H54 (cell line): ENCODE data around the gene HOXA2.

Experiments used
- DNase-seq: peaks from one replicate; pipeline ENCODE4 v3.0.0; 2011; ENCODE audit warnings: low spot score, mixed read lengths; ENCODE audit not compliant: insufficient read length
- FAIRE-seq: peaks from 3 replicates; lab custom pipeline; 2011; peaks lifted over from hg19 to GRCh38; lab: Jason Lieb, UNC
- POLR2A ChIP-seq: IDR thresholded peaks from 2 replicates; pipeline ENCODE4 v1.6.1; 2011; ENCODE audit warnings: low read depth, mild to moderate bottlenecking, low read length

HOXA2 gene

DNA sequence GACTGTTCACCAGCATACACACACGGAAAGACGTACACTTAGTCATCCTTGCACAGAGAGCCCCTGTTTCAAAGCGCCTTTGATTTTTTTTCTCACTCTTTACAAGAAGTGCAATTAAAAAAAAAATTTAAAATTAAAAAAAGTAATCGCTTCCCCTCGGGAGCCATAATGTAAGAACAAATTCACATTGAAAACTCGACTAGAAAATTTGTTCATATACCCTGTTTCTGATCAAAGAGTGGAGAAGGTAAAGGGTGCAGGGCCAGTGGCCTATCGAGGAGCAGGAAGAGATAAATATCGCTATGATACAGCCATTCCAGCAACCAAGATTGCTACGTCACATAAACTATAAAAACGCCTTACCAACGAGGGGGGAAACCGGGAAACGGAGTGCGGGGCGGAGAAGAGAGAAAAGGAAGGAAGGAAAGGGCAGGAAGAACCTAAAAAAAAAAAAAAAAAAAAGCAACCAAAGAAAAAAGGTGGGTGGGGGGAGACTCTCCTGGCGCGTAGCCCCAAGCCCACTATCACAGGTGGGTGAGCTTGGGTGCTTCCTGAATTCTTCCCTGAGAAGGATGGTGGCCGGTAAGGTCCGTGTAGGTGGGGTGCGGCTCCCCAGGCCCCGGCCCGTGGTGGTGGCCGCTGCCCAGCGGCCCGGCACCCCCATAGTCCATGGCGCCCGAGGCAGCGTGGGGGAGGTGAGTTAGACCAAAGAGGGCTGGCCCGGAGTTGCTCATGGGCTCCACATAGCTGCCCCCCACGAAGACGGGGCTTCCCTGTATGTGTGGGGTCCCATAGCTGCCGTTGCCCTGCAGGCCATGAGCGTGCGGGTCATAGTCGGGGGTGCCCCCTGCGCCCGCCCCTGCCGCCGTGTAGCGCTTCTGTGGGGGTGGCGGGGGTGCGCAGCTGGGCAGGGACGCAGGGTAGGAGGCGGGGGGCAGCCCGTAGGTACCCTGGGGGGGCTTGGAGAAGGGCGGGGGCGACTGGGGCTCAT lies 5.2 kb upstream of the HOXA2 start:
- no peak for FAIRE-seq

DNA sequence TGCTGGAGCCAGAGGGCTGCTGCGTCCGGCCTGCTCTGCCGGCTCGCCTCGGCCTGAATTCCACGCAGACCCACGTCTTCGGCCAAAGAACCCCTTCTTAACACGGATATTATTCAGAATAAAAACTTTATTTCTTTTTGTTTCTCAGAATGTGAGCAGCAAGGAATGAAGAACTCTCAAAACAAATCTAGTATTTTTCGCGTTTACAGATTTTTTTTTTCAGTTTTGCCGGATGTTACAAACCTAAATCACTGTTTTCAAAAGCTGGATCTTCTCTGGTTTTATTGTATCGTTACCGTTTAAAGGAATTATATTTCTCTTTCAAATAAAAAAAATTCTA lies 4.4 kb upstream of the HOXA2 start:
- no peak for DNase-seq
- FAIRE-seq: no peak
- TF ChIP-seq POLR2A: no peak

More for the DNA sequence above, 5.2 kb upstream of the HOXA2 start:
- TF ChIP-seq POLR2A: no peak
- DNase-seq: no peak

DNA sequence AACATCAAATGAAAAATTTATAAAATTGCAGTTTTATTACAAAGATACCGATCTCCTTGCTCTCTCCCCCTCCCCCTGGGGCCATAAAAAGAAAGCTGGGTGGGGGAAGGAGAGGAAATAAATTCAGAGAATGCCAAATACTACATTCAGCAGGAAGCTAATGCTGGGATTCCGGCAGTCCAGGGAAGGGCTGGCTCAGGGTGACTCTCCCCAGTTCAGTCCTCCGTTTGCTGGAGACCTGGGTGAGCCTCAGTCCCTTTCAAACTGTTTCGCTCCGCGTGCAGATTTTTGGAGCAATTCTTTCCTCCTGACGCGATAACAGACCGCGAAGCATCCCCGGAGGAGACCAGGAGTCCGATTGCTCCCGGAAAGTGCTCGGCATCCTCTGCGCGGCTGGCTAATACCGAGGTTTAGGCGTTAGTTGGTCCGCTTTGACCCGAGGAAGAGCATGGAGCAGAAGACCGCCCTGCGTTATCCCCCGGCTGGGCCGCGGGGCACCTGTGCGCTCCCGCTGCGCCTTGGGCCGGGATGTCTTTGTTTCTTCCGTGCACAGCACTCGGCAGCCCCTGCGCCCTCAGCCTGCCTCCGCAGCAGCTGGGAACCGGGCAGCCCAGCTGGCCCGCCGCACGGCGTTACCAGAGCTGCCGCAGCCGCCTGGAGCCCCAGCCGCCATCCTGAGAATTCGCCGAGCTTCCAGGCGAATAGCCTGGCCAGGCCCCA lies 3.9 kb upstream of the HOXA2 start:
- no peak for TF ChIP-seq POLR2A
- no peak for FAIRE-seq

DNA sequence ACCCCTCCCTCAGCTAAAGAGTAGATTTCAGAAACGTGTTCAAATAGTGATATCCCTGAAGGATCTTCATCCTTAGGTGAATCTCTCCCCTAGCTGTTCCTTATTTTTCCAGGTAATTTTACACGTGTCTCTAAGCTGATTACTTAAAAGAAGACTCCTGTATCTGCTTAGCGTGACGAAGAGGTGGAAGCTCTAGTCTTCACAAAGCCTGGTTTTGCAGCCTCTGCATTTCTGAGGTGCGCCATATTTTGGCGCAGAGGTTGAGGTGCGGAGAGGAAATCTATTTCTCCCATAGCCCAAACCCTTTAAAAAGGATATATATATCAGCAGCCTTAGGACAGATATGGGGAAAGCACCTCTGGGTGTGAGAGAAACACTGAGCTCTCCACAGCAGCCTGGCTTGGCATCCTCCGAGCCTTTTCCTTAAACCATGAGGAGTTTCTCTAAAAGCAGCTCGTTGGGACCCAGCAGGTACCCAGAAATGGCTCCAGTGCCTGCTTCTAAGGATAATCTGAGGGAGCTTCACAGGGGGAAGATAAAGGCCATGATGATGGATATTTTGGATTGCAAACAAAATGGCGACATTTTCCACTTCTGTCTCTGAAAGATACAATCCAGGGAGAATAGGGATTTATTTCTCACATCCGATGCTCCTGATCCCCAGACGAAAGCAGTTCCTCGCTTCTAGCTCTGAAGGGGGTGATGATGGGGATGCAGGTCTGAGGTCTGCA lies 3.0 kb upstream of the HOXA2 start:
- FAIRE-seq (no peak), DNase-seq (no peak)
- TF ChIP-seq POLR2A: no peak

More for the DNA sequence above, 3.9 kb upstream of the HOXA2 start:
- no peak for DNase-seq

DNA sequence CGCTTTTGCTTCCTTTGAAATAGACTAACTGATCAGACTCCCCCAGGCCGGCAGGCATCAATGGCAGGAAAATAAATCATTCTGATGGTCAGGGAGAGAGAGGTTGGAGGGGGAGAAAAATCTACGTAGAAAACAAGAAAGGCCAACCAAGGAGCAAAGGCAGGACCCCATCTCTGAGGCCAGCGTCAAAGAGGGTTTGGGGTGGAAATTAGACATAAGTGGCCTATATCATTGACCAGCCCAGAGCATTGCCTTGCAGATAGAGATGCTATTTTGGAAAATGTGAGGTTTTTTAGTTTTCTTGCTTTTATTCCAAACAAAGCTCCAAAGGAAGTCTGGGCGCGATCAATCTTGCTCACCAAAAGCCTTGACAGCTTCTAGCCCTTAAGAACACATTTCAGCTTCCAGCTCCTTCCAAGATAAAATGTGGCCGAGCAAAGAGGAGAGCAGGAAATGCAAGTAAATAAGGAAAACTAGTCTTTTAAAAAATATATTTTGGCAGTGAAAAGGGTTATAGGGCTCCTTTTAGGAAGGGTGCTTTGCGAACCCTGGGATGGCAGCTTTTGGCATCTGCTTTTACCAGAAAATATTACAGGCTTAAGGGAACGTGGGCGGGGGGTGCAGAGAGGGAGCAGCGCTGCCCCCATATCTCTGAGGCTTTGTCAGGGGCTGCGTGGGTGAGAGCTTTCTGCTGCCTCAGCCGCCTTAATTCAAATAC lies 2.0 kb upstream of the HOXA2 start:
- TF ChIP-seq POLR2A: no peak
- FAIRE-seq: no peak
- no peak for DNase-seq

DNA sequence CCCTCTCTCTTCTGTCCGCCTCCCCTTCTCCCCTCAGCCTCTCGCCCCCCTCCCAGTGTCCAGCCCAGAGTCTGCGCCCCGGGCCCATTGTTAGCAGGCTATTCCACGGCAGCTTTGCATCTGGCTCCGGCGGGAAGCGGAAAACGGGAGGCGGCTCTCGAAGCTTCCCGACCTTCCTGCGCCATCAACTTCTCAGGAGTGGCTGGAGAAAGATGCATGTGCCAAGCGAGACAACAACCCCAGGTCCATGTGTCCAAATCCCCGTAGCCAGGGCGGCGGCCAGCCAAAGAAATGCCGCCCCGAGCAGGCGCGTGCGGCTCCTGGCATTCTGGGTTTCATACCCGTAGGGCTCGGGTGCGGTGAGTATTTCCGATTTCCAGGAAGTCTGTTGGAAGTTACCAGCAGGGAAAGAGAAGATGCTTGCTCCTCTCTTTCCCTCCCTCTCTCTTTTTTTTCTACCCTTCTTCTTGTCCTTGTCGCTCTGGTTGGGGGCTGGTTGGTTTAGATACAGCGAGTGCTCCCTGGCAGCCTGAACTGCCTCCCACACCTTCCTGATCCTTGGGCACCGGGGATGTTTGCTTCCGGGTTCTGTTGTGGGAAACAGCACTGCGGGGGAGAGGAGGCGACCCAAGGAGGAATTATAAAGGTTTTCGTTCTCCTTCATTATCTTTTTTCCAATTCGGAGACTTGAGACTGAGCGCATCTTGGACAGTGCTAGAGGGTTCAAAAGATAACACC lies 1.2 kb upstream of the HOXA2 start:
- no peak for DNase-seq
- no peak for FAIRE-seq
- no peak for TF ChIP-seq POLR2A

DNA sequence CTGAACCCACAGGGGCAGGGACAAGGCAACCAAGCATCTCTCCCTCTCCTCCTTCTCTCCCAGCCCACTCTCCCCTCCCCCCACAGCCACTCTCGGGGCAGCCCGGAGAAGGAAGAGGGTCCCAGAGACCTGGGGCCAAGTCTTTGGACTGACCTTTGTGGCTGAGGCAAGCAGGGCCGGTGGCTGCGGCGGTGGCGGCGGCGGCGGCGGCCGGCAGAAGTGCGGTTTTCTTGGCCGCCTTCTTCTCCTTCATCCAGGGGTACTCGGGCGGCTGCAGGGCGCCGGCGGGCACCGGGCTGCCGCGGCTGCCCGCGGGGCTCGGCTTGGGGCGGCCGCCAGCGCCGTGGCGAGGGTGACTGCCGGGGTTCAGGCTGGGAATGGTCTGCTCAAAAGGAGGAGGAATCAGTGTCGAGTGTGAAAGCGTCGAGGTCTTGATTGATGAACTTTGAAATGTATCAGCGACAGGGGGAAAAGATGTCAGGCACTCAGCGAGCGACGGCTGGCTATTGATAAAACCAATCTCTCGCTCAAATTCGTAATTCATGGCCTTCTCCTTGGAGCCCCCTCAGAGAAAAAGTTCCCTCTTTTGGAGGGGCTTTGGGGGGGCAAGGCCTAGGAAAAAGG lies 414 bp downstream of the HOXA2 start:
- no peak for DNase-seq
- no peak for FAIRE-seq
- TF ChIP-seq POLR2A: no peak

DNA sequence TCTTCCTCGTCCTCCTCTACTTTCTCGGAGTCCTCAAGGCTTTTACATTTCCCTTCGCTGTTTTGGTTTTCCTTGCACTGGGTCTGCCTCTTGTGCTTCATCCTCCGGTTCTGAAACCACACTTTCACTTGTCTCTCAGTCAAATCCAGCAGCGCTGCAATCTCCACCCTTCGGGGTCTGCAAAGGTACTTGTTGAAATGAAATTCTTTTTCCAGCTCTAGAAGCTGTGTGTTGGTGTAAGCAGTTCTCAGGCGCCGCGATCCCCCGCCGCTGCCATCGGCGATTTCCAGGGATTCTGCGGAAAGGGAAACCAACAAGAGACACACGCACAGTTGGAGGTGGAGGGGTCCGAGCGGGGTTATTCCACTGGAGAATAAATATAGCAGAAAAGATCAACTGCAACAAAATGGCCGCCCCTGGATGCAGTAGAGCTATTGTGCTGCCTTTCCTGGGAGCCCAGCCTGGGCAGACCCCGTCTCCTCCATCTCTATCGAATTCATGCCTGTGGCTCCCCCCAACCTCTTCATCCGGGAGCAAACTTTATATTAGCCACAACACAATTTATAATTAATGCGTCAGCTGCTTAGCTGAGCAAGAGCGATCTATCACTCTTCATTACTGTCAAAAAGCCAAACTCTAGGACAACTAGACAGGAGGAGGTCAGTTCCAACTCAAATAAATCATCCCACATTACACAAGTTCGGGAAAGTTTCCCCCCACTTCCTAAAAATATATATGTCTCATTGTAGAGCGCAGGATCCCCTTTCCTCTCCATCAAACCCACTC lies 1.1 kb downstream of the HOXA2 start:
- no peak for FAIRE-seq
- no peak for TF ChIP-seq POLR2A
- no peak for DNase-seq

DNA sequence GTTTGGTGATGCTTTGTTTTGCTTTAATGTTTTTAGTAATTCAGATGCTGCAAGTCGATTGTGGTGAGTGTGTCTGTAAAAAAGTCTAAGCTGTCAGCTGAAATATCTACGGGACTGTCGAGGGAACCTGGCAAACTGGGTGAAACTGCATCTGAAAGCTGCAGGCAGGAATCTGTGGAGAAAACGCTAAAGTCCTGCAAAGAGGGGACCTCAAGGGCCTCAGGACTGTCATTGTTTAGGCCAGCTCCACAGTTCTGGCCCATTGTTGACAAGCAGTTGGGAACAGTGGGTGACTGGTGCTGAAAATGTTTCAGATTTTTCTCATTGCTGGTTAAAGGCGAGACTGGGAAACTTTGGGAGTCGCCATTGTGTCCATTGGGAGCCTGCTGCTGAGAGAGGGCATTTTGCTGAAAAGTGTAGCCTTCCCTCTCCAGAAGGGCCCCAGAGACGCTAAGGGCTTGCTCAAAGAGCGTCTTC lies 1.8 kb downstream of the HOXA2 start:
- TF ChIP-seq POLR2A: no peak
- FAIRE-seq (no peak), DNase-seq (no peak)

DNA sequence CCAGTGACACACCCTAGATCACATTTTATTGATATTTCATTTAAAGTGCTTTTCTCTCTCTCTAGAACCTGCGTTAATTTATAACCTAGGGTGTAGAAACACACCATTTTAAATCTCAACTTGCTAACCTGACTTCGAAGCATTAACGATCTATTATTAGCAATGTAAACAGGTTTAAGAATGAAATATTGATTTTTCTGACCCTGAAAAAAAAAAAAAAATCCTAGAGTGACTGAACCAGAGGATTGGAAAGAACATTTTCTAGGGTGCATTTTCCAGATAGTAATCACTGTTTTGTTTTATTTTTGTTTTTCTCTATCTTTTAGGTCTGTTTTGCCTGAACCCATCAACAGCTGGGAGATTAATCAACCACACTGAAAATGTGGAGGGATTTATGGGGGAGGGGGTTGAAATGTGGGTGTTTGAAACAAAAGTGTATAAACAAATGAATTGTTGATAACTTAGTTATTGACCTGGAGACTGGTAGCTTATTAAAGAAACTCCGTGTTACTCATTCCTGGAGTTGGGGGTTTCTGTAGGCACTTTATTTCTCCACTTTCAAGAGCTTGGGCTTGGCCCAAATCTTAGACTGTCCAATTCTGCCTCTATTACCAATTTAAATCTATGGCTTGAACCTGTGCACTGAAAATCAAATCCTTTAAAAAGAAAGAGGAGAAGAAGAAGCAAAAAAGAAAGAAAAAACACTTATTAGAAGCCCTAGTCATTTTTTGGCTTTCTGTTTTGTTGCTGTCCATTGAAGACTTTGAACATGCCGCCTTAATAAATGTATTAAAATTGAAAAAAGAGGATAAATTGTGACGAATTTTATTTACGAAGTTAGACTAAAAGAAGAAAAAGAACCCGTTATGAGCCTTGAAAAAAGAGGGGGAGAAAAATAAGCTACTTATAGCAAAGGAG lies 2.8 kb downstream of the HOXA2 start:
- DNase-seq (no peak), FAIRE-seq (no peak)
- no peak for TF ChIP-seq POLR2A
